ENCODE data around the gene EEF2K. TPM values are rescaled to one million over a fixed set of nuclear protein-coding genes. Genes with fewer than 3 reads are reported as not detected.

The EEF2K gene
- total RNA-seq, 2 experiments from 2014 or later: 10.1 to 13.2 TPM

DNA sequence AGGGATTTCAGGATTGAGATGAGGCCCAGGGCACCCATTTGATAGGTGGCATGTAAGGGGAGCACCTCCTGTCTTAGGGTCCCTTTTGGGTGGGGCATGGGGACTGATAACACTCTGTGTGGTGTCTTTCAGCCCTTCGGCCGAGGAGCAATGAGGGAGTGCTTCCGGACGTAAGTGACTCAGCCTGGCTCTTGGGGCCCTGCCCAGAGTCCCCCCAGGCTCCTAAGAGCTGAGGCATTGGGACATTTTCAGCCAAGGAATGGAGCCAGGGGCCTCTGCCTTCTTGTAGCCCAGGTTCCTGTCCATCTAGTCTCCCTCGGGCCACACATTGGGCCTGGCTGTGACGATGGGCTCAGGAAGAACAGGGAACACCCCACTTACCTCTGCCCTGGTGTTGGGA, 44.4 kb downstream of the EEF2K start:
- Histone ChIP-seq H3K36me3 (ENCODE audit: insufficient read depth, low read length) (peaks cover 35% of the 10 kb centered on the region), H3K4me1 (ENCODE audit: insufficient read depth, low read length) (no peaks in the 10 kb centered on the region), H3K9me3 (ENCODE audit: control insufficient read depth in 1 of 2, insufficient read depth in 1 of 2, low read length in 2 of 2) (no peaks in the 10 kb centered on the region), H3K27ac (ENCODE audit: low read depth in 1 of 2, low read length in 2 of 2) (no peak overlapping the region), H3K4me3 (ENCODE audit: low read length) (no peak overlapping the region), H3K27me3 (ENCODE audit: control insufficient read depth in 1 of 2, insufficient read depth in 2 of 2, low read length in 2 of 2) (no peaks in the 10 kb centered on the region)
- Mint-ChIP-seq H3K4me1 (ENCODE audit: low read depth) (no peaks in the 10 kb centered on the region), H3K9me3 (no peaks in the 10 kb centered on the region), H3K27me3 (no peaks in the 10 kb centered on the region), H3K27ac (no peak overlapping the region), H3K4me3 (no peak overlapping the region), H3K36me3 (ENCODE audit: low read depth) (peaks cover 54% of the 10 kb centered on the region)
- intact Hi-C loops (cut with DNase I, micrococcal nuclease): no loop called here
- ATAC-seq (ENCODE audit: poor library complexity) (no peak), DNase-seq (no peak)
- no peak for TF ChIP-seq CTCF (IDR thresholded peaks at IDR 0.05)
- ChIA-PET POLR2A (interaction anchor here (1.1 kb wide), 1 partner anchor 9 kb away, joined by 3 read pairs; no protein-coding TSS in a partner anchor), CTCF (no interaction called here)

GRCh38 chr16:22252317-22252716, 46.2 kb downstream of the EEF2K start:
- H3K27me3 Mint-ChIP-seq: no peaks in the 10 kb centered on the region
- Histone ChIP-seq H3K9me3 (ENCODE audit: control insufficient read depth in 1 of 2, insufficient read depth in 1 of 2, low read length in 2 of 2) (no peaks in the 10 kb centered on the region), H3K4me1 (ENCODE audit: insufficient read depth, low read length) (no peaks in the 10 kb centered on the region), H3K4me3 (ENCODE audit: low read length) (no peak overlapping the region), H3K36me3 (ENCODE audit: insufficient read depth, low read length) (peaks cover 40% of the 10 kb centered on the region), H3K27ac (ENCODE audit: low read depth in 1 of 2, low read length in 2 of 2) (no peak overlapping the region), H3K27me3 (ENCODE audit: control insufficient read depth in 1 of 2, insufficient read depth in 2 of 2, low read length in 2 of 2) (no peaks in the 10 kb centered on the region)
- no peak for TF ChIP-seq CTCF (IDR thresholded peaks at IDR 0.05)
- H3K9me3 Mint-ChIP-seq: no peaks in the 10 kb centered on the region
- ATAC-seq (ENCODE audit: poor library complexity) (no peak), DNase-seq (no peak)
- H3K36me3 Mint-ChIP-seq (ENCODE audit: low read depth): peaks cover 60% of the 10 kb centered on the region
- intact Hi-C loops (cut with DNase I, micrococcal nuclease): no loop called here
- H3K4me3 Mint-ChIP-seq: no peak overlapping the region
- ChIA-PET POLR2A (no interaction called here), CTCF (no interaction called here)
- no peak overlapping the region for H3K27ac Mint-ChIP-seq
- no peaks in the 10 kb centered on the region for H3K4me1 Mint-ChIP-seq (ENCODE audit: low read depth)

DNA sequence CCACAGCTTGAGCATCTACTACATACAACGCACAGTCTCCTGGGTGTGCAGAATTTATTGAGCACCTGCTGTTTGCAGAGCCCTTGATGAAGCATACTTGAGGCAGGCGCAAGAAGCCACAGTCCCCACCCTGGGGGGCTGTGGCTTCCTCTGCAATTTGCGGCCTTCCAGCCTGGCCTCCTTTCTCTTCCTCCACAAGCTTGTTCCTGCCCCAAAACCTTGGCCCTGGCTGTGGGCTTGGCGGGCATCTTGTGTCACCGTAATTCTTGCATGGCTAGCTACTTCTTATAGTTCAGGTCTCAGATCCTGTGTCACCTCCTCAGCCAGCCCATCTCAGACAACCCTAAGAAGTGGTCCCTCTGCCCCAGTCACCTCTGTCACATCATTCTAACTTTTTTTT, 47.2 kb downstream of the EEF2K start:
- no peaks in the 10 kb centered on the region for H3K4me1 Mint-ChIP-seq (ENCODE audit: low read depth)
- H3K27me3 ChIP-seq (ENCODE audit: control insufficient read depth in 1 of 2, insufficient read depth in 2 of 2, low read length in 2 of 2): no peaks in the 10 kb centered on the region
- DNase-seq (no peak), ATAC-seq (ENCODE audit: poor library complexity) (no peak)
- no peak overlapping the region for H3K27ac Mint-ChIP-seq
- no peaks in the 10 kb centered on the region for H3K27me3 Mint-ChIP-seq
- H3K36me3 Mint-ChIP-seq (ENCODE audit: low read depth): peaks cover 63% of the 10 kb centered on the region
- CTCF ChIA-PET: no interaction called here
- no peaks in the 10 kb centered on the region for H3K9me3 Mint-ChIP-seq
- no peaks in the 10 kb centered on the region for H3K9me3 ChIP-seq (ENCODE audit: control insufficient read depth in 1 of 2, insufficient read depth in 1 of 2, low read length in 2 of 2)
- no peak overlapping the region for H3K27ac ChIP-seq (ENCODE audit: low read depth in 1 of 2, low read length in 2 of 2)
- intact Hi-C loops (cut with DNase I, micrococcal nuclease): no loop called here
- TF ChIP-seq CTCF (IDR thresholded peaks at IDR 0.05): no peak
- no peak overlapping the region for H3K4me3 Mint-ChIP-seq
- H3K4me3 ChIP-seq (ENCODE audit: low read length): no peak overlapping the region
- no peaks in the 10 kb centered on the region for H3K4me1 ChIP-seq (ENCODE audit: insufficient read depth, low read length)
- POLR2A ChIA-PET: no interaction called here
- peaks cover 49% of the 10 kb centered on the region for H3K36me3 ChIP-seq (ENCODE audit: insufficient read depth, low read length)
